HCT116 (cell line): ENCODE data around the gene ENOX1. TPM values are rescaled to one million over a fixed set of nuclear protein-coding genes. Genes with fewer than 3 reads are reported as not detected.

Experiments used
- ATAC-seq: fragments of 200-7000 bp; cut with Tn5 transposase; 2 replicates; pipeline ENCODE4 v1.9.1; 2020; ENCODE audit warnings: mild to moderate bottlenecking, moderate library complexity
- BruUV-seq: library from RNA; stranded (reverse); fragments of 400-500 nt; replicated peaks from 2 replicates; lab custom pipeline; 2021; lab: Mats Ljungman, UMichigan
- CTCF ChIA-PET: fragments of 300-600 bp; sonication (Branson Sonifier 250); formaldehyde crosslinking; loops from one replicate; lab custom pipeline; 2021; ENCODE audit warnings: antibody characterized with exemption; lab: Charles Lee
- POLR2A ChIA-PET: fragments of 300-600, 350-600 bp; sonication (Branson Sonifier 250); formaldehyde crosslinking; loops from one replicate; lab custom pipeline; 2021; ENCODE audit warnings: antibody characterized with exemption; lab: Charles Lee
- RAD21 ChIA-PET, 2 experiments: fragments of 300-600 bp; sonication (Branson Sonifier 250); formaldehyde crosslinking; loops; one replicate each; lab custom pipeline; 2023; ENCODE audit warnings: low total read pairs in 2 of 2; ENCODE audit not compliant: uncharacterized antibody in 2 of 2, unreplicated experiment in 2 of 2, low non-redundant PET in 1 of 2; lab: Charles Lee
- DNase-seq: peaks from one replicate; pipeline ENCODE4 v3.0.0-alpha.2; 2010; ENCODE audit warnings: low read depth, low spot score
- H2AFZ ChIP-seq: fragments of 200-600 bp; shearing (Covaris generic), sonication (generic); 2 replicates; pipeline ENCODE4 v1.6.1; 2017; ENCODE audit warnings: low read depth, mixed run types, mixed read lengths, antibody characterized with exemption, low read length; ENCODE audit not compliant: poor library complexity, severe bottlenecking
- H3K27ac ChIP-seq: 2 replicates; pipeline ENCODE4 v1.5.1; 2012; ENCODE audit warnings: low read depth, low read length
- H3K27me3 ChIP-seq: fragments of 200-600 bp; sonication (generic); 2 replicates; pipeline ENCODE4 v1.6.1; 2016; ENCODE audit warnings: mixed run types, low read length, mixed read lengths; ENCODE audit not compliant: insufficient read depth
- H3K36me3 ChIP-seq, 2 experiments: fragments of 200-500 bp in 1 of 2; fragments of 200-600 bp in 1 of 2; sonication (Bioruptor generic) in 1 of 2; sonication (generic) in 1 of 2; 2 replicates each; pipeline versions ENCODE4 v1.5.1 to v1.6.1; 2014 to 2016; ENCODE audit warnings: low read length in 2 of 2, inconsistent platforms in 1 of 2, mixed read lengths in 1 of 2, mixed run types in 1 of 2; ENCODE audit not compliant: insufficient read depth in 2 of 2, control insufficient read depth in 1 of 2
- H3K4me1 ChIP-seq, 2 experiments: fragments of 200-600 bp in 1 of 2; sonication (generic) in 1 of 2; 2 replicates each; pipeline versions ENCODE4 v1.5.1 to v1.6.1; 2012 to 2017; ENCODE audit warnings: low read length in 2 of 2, inconsistent platforms in 1 of 2, mild to moderate bottlenecking in 1 of 2, mixed read lengths in 1 of 2, mixed run types in 1 of 2, moderate library complexity in 1 of 2; ENCODE audit not compliant: insufficient read depth in 2 of 2, control insufficient read depth in 1 of 2
- H3K4me2 ChIP-seq: fragments of 200-600 bp; sonication (generic); 2 replicates; pipeline ENCODE4 v1.6.1; 2017; ENCODE audit warnings: mixed run types, low read length, mixed read lengths
- H3K4me3 ChIP-seq, 2 experiments: fragments of 200-600 bp in 1 of 2; sonication (generic) in 1 of 2; replicated peaks in 1 of 2; 2 replicates each; pipeline ENCODE4 v1.5.1; 2011 to 2016; ENCODE audit warnings: low read length in 2 of 2, control low read depth in 1 of 2, low read depth in 1 of 2, mild to moderate bottlenecking in 1 of 2, mixed read lengths in 1 of 2, mixed run types in 1 of 2
- H3K79me2 ChIP-seq: fragments of 200-600 bp; sonication (generic); 2 replicates; pipeline ENCODE4 v1.6.1; 2017; ENCODE audit warnings: mild to moderate bottlenecking, mixed run types, low read length, moderate library complexity, mixed read lengths; ENCODE audit not compliant: insufficient read depth
- H3K9ac ChIP-seq: fragments of 200-600 bp; sonication (generic); 2 replicates; pipeline ENCODE4 v1.6.1; 2016; ENCODE audit warnings: low read length, mixed read lengths
- H3K9me2 ChIP-seq: fragments of 200-600 bp; sonication (generic), shearing (Covaris generic); 2 replicates; pipeline ENCODE4 v1.6.1; 2017; ENCODE audit warnings: mixed run types, mild to moderate bottlenecking, moderate library complexity; ENCODE audit not compliant: insufficient read depth
- H3K9me3 ChIP-seq, 2 experiments: fragments of 200-500 bp in 1 of 2; fragments of 200-600 bp in 1 of 2; sonication (Bioruptor generic) in 1 of 2; sonication (generic) in 1 of 2; 2 replicates each; pipeline ENCODE4 v1.6.1; 2014 to 2017; ENCODE audit warnings: low read length in 2 of 2, mixed read lengths in 2 of 2, inconsistent platforms in 1 of 2, low read depth in 1 of 2, mild to moderate bottlenecking in 1 of 2, mixed run types in 1 of 2, moderate library complexity in 1 of 2; ENCODE audit not compliant: control insufficient read depth in 1 of 2, insufficient read depth in 1 of 2
- H4K20me1 ChIP-seq: fragments of 200-600 bp; sonication (generic), shearing (Covaris generic); 2 replicates; pipeline ENCODE4 v1.6.1; 2017; ENCODE audit warnings: mixed run types, mild to moderate bottlenecking, moderate library complexity; ENCODE audit not compliant: insufficient read depth
- ATF3 ChIP-seq: IDR thresholded peaks from 2 replicates; pipeline ENCODE4 v1.6.1; 2012
- CEBPB ChIP-seq: IDR thresholded peaks from 2 replicates; pipeline ENCODE4 v1.6.1; 2012; ENCODE audit warnings: low read depth
- FOSL1 ChIP-seq: IDR thresholded peaks from 2 replicates; pipeline ENCODE4 v1.6.1; 2012; ENCODE audit warnings: low read depth
- RAD21 ChIP-seq: IDR thresholded peaks from 2 replicates; pipeline ENCODE4 v1.6.1; 2012; ENCODE audit warnings: low read depth, mild to moderate bottlenecking
- SRF ChIP-seq: IDR thresholded peaks from 2 replicates; pipeline ENCODE4 v1.6.1; 2012; ENCODE audit warnings: low read depth
- YY1 ChIP-seq: IDR thresholded peaks from 2 replicates; pipeline ENCODE4 v1.6.1; 2011; ENCODE audit warnings: low read length, low read depth, moderate library complexity, mild to moderate bottlenecking; ENCODE audit not compliant: insufficient replicate concordance; ENCODE audit errors: extremely low read depth
- ZFX ChIP-seq: fragments of 450-650 bp; IDR thresholded peaks from 2 replicates; pipeline ENCODE4 v1.6.1; 2017
- intact Hi-C: fragments of 100-400 bp; cut with micrococcal nuclease; formaldehyde crosslinking; loops from 2 replicates; pipeline ENCODE4 v1.10.0; 2022
- total RNA-seq: library from RNA; stranded (reverse); gene quantifications from one replicate; pipeline ENCODE4 v1.2.1, GENCODE V29; 2021; ENCODE audit not compliant: unreplicated experiment
- TF ChIP-seq, protein P1 (sequence below): IDR thresholded peaks from 2 replicates; pipeline ENCODE4 v1.6.1; 2012
- TF ChIP-seq, protein P2 (sequence below), 3 experiments: fragments of 200-600 bp in 1 of 3; sonication (generic) in 1 of 3; IDR thresholded peaks in 2 of 3; conservative IDR thresholded peaks in 1 of 3; 2 replicates each; pipeline ENCODE4 v1.5.1; 2012 to 2017; ENCODE audit warnings: low read depth in 2 of 3, low read length in 2 of 3, antibody characterized with exemption in 1 of 3, borderline replicate concordance in 1 of 3, control low read depth in 1 of 3, mild to moderate bottlenecking in 1 of 3, mixed read lengths in 1 of 3, mixed run types in 1 of 3, moderate library complexity in 1 of 3; ENCODE audit not compliant: insufficient read depth in 1 of 3

Gene ENOX1
- total RNA-seq, 1 experiment from 2014 or later: 4.5 TPM

DNA sequence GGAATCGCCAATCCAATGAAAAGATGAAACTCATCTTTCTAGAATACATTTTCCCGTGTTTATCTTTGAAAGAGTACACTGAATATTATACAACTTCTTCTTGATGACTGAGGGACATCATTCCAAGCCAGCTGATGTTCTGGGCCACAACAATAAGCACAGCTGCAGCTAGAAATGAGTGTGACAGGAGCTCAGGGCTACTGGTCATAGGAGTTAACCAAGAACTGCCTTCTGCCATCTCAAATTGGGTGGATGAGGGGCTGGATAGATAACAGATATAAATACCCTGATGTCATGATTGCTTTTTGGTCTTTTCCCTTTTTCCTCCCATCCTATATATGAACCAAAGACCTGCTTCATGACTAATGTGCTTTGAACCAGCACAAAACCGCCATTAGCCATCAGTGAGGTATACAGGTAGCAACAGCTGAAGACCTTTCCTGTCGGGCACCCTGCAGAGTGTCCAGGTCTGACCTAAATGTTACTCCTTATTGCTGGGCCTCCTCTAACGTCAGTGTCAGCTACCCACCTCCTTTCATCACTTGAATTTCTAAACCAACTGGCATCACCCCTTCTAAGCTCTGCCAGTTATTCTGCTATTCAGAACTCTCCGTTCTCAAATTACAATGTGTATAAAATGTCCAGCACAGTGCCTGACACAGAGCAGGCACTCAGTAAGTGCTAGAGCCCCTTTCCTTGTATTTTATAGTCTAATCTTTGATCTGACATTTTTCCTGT, 178.2 kb downstream of the ENOX1 start:
- ChIA-PET RAD21 (no interaction called here), POLR2A (no interaction called here), CTCF (no interaction called here)
- Histone ChIP-seq H3K4me2 (no peak overlapping the region), H3K4me1 (no peaks in the 10 kb centered on the region), H3K9ac (no peak overlapping the region), H3K4me3 (no peak overlapping the region), H4K20me1 (no peaks in the 10 kb centered on the region), H3K27me3 (no peaks in the 10 kb centered on the region), H3K27ac (no peak overlapping the region), H3K9me3 (no peaks in the 10 kb centered on the region)
- no peak for ATAC-seq
- DNase-seq: no peak
- no peak for TF ChIP-seq ZFX
- no peak for TF ChIP-seq RAD21
- TF ChIP-seq YY1: no peak
- TF ChIP-seq, protein P1, sequence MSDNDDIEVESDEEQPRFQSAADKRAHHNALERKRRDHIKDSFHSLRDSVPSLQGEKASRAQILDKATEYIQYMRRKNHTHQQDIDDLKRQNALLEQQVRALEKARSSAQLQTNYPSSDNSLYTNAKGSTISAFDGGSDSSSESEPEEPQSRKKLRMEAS: no peak
- no peak for TF ChIP-seq FOSL1
- TF ChIP-seq CEBPB: no peak
- TF ChIP-seq, protein P2, sequence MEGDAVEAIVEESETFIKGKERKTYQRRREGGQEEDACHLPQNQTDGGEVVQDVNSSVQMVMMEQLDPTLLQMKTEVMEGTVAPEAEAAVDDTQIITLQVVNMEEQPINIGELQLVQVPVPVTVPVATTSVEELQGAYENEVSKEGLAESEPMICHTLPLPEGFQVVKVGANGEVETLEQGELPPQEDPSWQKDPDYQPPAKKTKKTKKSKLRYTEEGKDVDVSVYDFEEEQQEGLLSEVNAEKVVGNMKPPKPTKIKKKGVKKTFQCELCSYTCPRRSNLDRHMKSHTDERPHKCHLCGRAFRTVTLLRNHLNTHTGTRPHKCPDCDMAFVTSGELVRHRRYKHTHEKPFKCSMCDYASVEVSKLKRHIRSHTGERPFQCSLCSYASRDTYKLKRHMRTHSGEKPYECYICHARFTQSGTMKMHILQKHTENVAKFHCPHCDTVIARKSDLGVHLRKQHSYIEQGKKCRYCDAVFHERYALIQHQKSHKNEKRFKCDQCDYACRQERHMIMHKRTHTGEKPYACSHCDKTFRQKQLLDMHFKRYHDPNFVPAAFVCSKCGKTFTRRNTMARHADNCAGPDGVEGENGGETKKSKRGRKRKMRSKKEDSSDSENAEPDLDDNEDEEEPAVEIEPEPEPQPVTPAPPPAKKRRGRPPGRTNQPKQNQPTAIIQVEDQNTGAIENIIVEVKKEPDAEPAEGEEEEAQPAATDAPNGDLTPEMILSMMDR (IDR thresholded peaks at IDR 0.05 in 2 of 3, conservative IDR thresholded peaks at IDR 0.05 in 1 of 3; ENCODE audit: borderline replicate concordance in 1 of 3, insufficient read depth in 1 of 3, low read depth in 2 of 3, low read length in 2 of 3): no peak
- TF ChIP-seq ATF3: no peak
- no peak for TF ChIP-seq SRF
- TF ChIP-seq, all 23 proteins: peak for 0
- intact Hi-C loops: no loop called here
- no peak overlapping the region for H2AFZ ChIP-seq
- no TSS peak for BruUV-seq
- H3K9me2 ChIP-seq: no peaks in the 10 kb centered on the region
- H3K79me2 ChIP-seq: no peaks in the 10 kb centered on the region
- no peaks in the 10 kb centered on the region for H3K36me3 ChIP-seq
